Ectodermal cell (in vitro differentiated cells): ENCODE measurements around the gene CYB5RL.

Experiments
- H3K27ac ChIP-seq: 2 replicates; pipeline ENCODE4 v1.7.0; 2013; ENCODE audit warnings: mild to moderate bottlenecking, low read depth, low read length; ENCODE audit not compliant: insufficient read depth, poor library complexity, severe bottlenecking
- H3K27me3 ChIP-seq: 2 replicates; pipeline ENCODE4 v1.7.0; 2013; ENCODE audit warnings: mild to moderate bottlenecking, low read length; ENCODE audit not compliant: insufficient read depth, control insufficient read depth, poor library complexity, severe bottlenecking
- H3K36me3 ChIP-seq: one replicate; pipeline ENCODE4 v1.7.0; 2013; ENCODE audit warnings: low read length; ENCODE audit not compliant: control insufficient read depth, insufficient read depth
- H3K4me1 ChIP-seq: one replicate; pipeline ENCODE4 v1.7.0; 2013; ENCODE audit warnings: low read length; ENCODE audit not compliant: control insufficient read depth, insufficient read depth
- H3K4me3 ChIP-seq: 2 replicates; pipeline ENCODE4 v1.7.0; 2013; ENCODE audit warnings: low read depth, low read length, control low read depth; ENCODE audit not compliant: insufficient read depth
- H3K9me3 ChIP-seq: 2 replicates; pipeline ENCODE4 v1.7.0; 2013; ENCODE audit warnings: mild to moderate bottlenecking, low read length, moderate library complexity; ENCODE audit not compliant: control insufficient read depth
- WGBS, 2 experiments: methylation state at CpG; one replicate each; pipeline ENCODE4 v1.1.7; 2013; ENCODE audit warnings: missing lambda C conversion rate in 2 of 2; 5-methylcytosine and 5-hydroxymethylcytosine counted together

Gene CYB5RL

DNA sequence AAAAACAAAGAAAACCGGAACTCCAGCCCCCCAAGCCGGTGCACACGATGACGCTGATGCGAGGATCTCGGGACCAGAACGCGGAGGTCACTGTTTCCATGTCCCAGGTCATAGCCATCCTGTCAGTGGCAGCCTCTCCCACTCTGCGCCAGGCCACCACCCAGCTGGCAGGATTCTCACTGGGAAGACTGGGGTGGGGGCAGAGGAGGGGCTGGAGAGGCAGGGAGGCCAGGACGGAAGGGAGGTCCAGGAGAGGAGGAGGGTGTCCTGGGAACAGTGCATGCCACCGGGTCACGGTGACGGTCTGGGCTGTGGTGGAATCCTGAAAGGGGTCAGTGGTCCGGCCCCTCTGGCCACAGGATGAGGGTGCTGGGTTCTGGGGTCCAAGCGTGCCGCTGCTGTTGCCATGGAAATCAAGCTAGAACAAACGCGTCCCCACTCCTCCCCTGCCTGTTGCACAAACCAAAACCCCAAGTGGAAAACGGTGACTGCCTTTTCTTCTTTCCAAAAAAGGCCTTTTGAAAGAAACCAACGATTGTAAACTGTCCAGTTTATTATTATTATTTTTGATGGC lies 26.2 kb upstream of the CYB5RL start:
- WGBS, 2 experiments = 94 to 95% methylated on average over 19 to 20 of the region's 20 CpGs
- H3K27me3 ChIP-seq = no peaks in the 10 kb centered on the region
- H3K4me1 ChIP-seq = peaks cover 10% of the 10 kb centered on the region
- no peaks in the 10 kb centered on the region for H3K36me3 ChIP-seq
- no peaks in the 10 kb centered on the region for H3K9me3 ChIP-seq
- H3K27ac ChIP-seq = no peak overlapping the region
- no peak overlapping the region for H3K4me3 ChIP-seq

DNA sequence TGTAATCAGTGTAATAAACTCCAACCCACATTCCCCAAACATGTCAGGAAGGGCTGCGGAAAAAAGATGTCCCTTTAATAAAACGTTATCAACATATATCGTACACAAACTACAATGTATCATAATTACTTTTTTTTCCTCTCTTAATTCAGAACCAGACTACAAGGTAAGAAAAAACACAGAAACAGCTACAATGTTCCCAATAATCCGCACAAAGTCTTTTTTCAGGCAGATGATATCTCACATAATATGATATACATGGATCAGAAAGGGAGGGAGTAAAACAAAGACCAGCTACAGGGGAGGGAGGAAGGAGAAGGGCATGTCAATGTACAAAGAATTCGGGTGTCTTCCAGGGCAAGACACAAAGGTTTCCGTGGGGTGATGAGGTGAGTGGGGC lies 25.5 kb upstream of the CYB5RL start:
- peaks cover 10% of the 10 kb centered on the region for H3K4me1 ChIP-seq
- no peaks in the 10 kb centered on the region for H3K9me3 ChIP-seq
- H3K27ac ChIP-seq = no peak overlapping the region
- WGBS, 2 experiments = 88 to 91% methylated on average over 6 of the region's 6 CpGs
- H3K36me3 ChIP-seq = no peaks in the 10 kb centered on the region
- H3K27me3 ChIP-seq = no peaks in the 10 kb centered on the region
- H3K4me3 ChIP-seq = no peak overlapping the region

GRCh38 chr1:54224233-54224632 lies 24.4 kb upstream of the CYB5RL start:
- no peaks in the 10 kb centered on the region for H3K27me3 ChIP-seq
- H3K9me3 ChIP-seq = no peaks in the 10 kb centered on the region
- 94 to 95% methylated on average over 6 of the region's 6 CpGs for WGBS, 2 experiments
- no peak overlapping the region for H3K27ac ChIP-seq
- H3K4me1 ChIP-seq = peaks cover 10% of the 10 kb centered on the region
- H3K4me3 ChIP-seq = no peak overlapping the region
- no peaks in the 10 kb centered on the region for H3K36me3 ChIP-seq

- H3K27me3 ChIP-seq = no peaks in the 10 kb centered on the region
- H3K27ac ChIP-seq = no peak overlapping the region
- 91% methylated on average over 16 of the region's 16 CpGs for WGBS, 2 experiments
- no peaks in the 10 kb centered on the region for H3K36me3 ChIP-seq
- peaks cover 10% of the 10 kb centered on the region for H3K4me1 ChIP-seq
- H3K4me3 ChIP-seq = no peak overlapping the region
- no peaks in the 10 kb centered on the region for H3K9me3 ChIP-seq
These were observed 23.8 kb upstream of the CYB5RL start for GRCh38 chr1:54223441-54224202.

DNA sequence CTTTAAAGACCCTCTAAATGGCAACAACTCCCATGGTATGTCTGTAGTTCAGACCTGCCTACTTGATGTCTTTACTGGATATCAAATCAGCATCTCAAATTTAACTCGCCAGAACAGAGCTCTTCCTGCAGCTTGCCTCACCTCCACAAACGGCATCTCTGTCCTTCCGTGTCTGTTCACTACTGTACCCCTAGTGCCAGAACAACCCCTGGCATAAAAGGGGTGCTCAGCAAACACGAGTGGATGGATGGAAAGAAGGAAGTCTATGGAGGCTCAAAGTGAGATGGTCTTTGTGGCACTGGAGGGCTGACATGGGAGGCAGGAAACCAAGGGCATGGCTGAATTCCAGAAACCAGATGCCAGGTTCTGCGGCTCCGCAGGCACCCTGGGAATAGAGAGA lies 22.9 kb upstream of the CYB5RL start:
- H3K27ac ChIP-seq = no peak overlapping the region
- peaks cover 10% of the 10 kb centered on the region for H3K4me1 ChIP-seq
- WGBS, 2 experiments = 94% methylated on average over 6 of the region's 6 CpGs
- peaks cover 7% of the 10 kb centered on the region for H3K36me3 ChIP-seq
- H3K4me3 ChIP-seq = no peak overlapping the region
- no peaks in the 10 kb centered on the region for H3K27me3 ChIP-seq
- H3K9me3 ChIP-seq = no peaks in the 10 kb centered on the region

- Histone ChIP-seq H3K9me3 (no peaks in the 10 kb centered on the region), H3K36me3 (peaks cover 10% of the 10 kb centered on the region), H3K4me3 (no peak overlapping the region), H3K4me1 (peaks cover 5% of the 10 kb centered on the region), H3K27ac (no peak overlapping the region), H3K27me3 (no peaks in the 10 kb centered on the region)
- 95% methylated on average over 7 of the region's 7 CpGs for WGBS, 2 experiments
These were observed 22.1 kb upstream of the CYB5RL start for GRCh38 chr1:54221867-54222484.

- H3K4me1 ChIP-seq = peaks cover 4% of the 10 kb centered on the region
- H3K27me3 ChIP-seq = no peaks in the 10 kb centered on the region
- H3K27ac ChIP-seq = no peak overlapping the region
- 94 to 95% methylated on average over 12 of the region's 12 CpGs for WGBS, 2 experiments
- H3K36me3 ChIP-seq = peaks cover 17% of the 10 kb centered on the region
- no peaks in the 10 kb centered on the region for H3K9me3 ChIP-seq
- no peak overlapping the region for H3K4me3 ChIP-seq
These were observed 21.4 kb upstream of the CYB5RL start for GRCh38 chr1:54221113-54221834.

DNA sequence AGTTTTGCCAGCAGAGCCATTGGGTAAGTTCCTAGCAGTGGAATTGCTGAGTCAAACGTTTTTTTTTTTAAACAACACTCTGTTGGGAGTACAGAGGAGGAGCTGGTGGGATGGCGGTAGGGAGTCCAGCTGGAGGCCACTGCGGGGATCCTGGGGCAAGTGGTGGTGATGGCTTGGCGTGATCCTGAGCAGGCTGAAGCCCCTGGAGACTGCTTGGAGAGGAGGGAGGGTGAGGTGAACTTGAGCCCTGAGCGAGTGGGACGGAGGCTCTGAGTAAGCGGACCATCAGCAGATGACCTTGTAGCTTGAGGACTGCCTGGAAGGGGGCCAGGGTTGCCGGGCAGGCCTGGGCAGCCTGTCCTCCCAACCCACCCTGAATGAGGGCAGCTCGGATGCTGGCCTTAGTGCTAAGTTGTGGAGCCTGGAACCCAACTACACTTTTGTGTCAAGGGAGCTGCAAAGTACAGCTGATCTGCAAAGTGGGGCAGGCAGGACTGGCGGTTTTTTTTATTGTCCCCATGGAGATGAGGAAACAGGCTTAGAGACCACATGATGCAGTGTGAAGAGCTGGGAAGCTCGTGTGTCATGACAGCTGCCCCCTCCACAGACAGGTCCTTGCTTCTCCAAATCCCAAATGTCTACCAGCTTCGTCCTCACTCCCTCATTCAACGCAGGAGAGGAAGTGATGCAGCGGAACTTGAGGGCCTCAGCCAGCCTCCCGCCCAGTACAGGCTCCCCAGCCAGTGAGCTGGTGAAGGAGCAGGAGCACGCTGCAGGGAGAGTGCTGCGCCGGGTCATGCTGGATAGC lies 20.4 kb upstream of the CYB5RL start:
- Histone ChIP-seq H3K27me3 (no peaks in the 10 kb centered on the region), H3K4me3 (no peak overlapping the region), H3K9me3 (no peaks in the 10 kb centered on the region), H3K4me1 (no peaks in the 10 kb centered on the region), H3K27ac (no peak overlapping the region), H3K36me3 (peaks cover 24% of the 10 kb centered on the region)
- 83 to 85% methylated on average over 18 of the region's 18 CpGs for WGBS, 2 experiments

GRCh38 chr1:54219688-54220003 lies 19.8 kb upstream of the CYB5RL start:
- Histone ChIP-seq H3K4me3 (no peak overlapping the region), H3K36me3 (peaks cover 24% of the 10 kb centered on the region)
- WGBS, 2 experiments = 95 to 98% methylated on average over 3 of the region's 3 CpGs

More at GRCh38 chr1:54219688-54220003, 19.8 kb upstream of the CYB5RL start:
- no peak overlapping the region for H3K27ac ChIP-seq
- H3K27me3 ChIP-seq = no peaks in the 10 kb centered on the region
- H3K4me1 ChIP-seq = no peaks in the 10 kb centered on the region
- H3K9me3 ChIP-seq = no peaks in the 10 kb centered on the region
